ENCODE results near the gene GLIPR2. TPM values are rescaled to one million over a fixed set of nuclear protein-coding genes. Genes with fewer than 3 reads are reported as not detected.

GLIPR2 gene
- polyA plus RNA-seq, 1 donor (not counting 4 experiments of a cell fraction or from before 2014, with no cell fraction given), result 3.7 TPM

- H3K36me3 ChIP-seq (ENCODE audit: control insufficient read depth in 2 of 2, extremely low read depth in 1 of 2, insufficient read depth in 2 of 2, low read length in 2 of 2), result no peaks in the 10 kb centered on the region
- TF ChIP-seq EZH2 (IDR thresholded peaks at IDR 0.05; ENCODE audit: low read length), result peak; percentile 39
- no peak for TF ChIP-seq CTCF (optimal IDR thresholded peaks at IDR 0.05 in 1 of 3, IDR thresholded peaks at IDR 0.05 in 1 of 3, conservative IDR thresholded peaks at IDR 0.05 in 1 of 3; ENCODE audit: extremely low read depth in 1 of 3, insufficient read depth in 2 of 3, low read length in 3 of 3)
- H3K9ac ChIP-seq (ENCODE audit: control insufficient read depth, extremely low read depth, insufficient read depth, low read length), result peak overlapping the region; percentile 49
- H2AFZ ChIP-seq (ENCODE audit: control insufficient read depth, low read length), result peak overlapping the region; percentile 64
- no peaks in the 10 kb centered on the region for H3K9me3 ChIP-seq (ENCODE audit: control insufficient read depth, low read depth, low read length)
- H3K27ac ChIP-seq (ENCODE audit: control insufficient read depth, insufficient read depth, low read length), result no peak overlapping the region
- dilution Hi-C loops (cut with MboI; ENCODE audit: extremely low pct_ligation_motif_present, low sequenced_read_pairs), result no loop called here
- no peak for DNase-seq (ENCODE audit: low read depth, low spot score)
- peak overlapping the region; percentile 43 to 72 (median 67) for H3K4me3 ChIP-seq (ENCODE audit: control insufficient read depth in 2 of 3, extremely low read depth in 1 of 3, insufficient read depth in 2 of 3, low read depth in 1 of 3, low read length in 3 of 3)
- H3K4me1 ChIP-seq (ENCODE audit: control insufficient read depth, extremely low read depth, insufficient read depth, low read length), result peaks cover 10% of the 10 kb centered on the region
- FAIRE-seq, result no peak
- H3K9me1 ChIP-seq (ENCODE audit: control insufficient read depth, extremely low read depth, insufficient read depth, low read length), result no peaks in the 10 kb centered on the region
- peak overlapping the region; percentile 73 for H3K4me2 ChIP-seq (ENCODE audit: control insufficient read depth, extremely low read depth, insufficient read depth, low read depth, low read length)
- H3K79me2 ChIP-seq (ENCODE audit: control insufficient read depth, insufficient read depth, low read length), result no peaks in the 10 kb centered on the region
- H4K20me1 ChIP-seq (ENCODE audit: control insufficient read depth, extremely low read depth, insufficient read depth, low read length), result no peaks in the 10 kb centered on the region
- H3K27me3 ChIP-seq (ENCODE audit: control insufficient read depth, extremely low read depth, insufficient read depth, low read length), result peaks cover 25% of the 10 kb centered on the region
Observed at GRCh38 chr9:36136894-36137391, 410 bp downstream of the GLIPR2 start.

DNA sequence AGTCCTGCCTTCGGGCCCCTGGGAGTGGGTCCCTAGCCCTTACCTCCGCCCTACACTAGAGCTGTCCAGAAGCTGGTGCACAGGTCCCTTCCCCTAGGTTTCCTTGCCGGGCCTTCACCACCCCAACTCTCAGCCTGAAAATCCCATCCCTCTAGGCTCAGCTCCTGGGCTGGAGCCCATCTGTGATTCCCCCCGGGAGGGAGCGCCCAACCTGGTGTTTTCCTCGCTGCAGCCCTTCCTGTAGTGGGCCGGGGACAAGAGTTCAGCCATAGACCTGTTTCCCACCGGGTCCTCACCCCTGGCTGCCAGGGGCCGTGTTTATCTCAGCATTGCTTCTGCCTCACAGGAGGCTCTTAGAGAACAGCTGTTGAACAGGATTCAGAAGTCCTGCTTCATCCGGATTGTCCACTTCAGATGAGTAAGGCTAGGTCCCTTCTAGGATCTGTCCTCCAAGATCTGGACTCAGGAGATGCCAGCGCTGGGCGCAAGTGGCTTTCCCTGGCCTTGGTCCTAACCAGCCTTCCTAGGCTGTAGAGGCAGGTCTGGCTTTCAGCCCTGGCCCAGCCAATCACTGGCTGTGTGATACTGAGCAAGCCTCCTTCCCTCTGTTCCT is 965 bp downstream of the GLIPR2 start:
- no peaks in the 10 kb centered on the region for H3K9me1 ChIP-seq (ENCODE audit: control insufficient read depth, extremely low read depth, insufficient read depth, low read length)
- peak overlapping the region in 1 of 3 experiments; percentile 67 for H3K4me3 ChIP-seq (ENCODE audit: control insufficient read depth in 2 of 3, extremely low read depth in 1 of 3, insufficient read depth in 2 of 3, low read depth in 1 of 3, low read length in 3 of 3)
- dilution Hi-C loops (cut with MboI; ENCODE audit: extremely low pct_ligation_motif_present, low sequenced_read_pairs), result no loop called here
- FAIRE-seq (no peak), DNase-seq (ENCODE audit: low read depth, low spot score) (no peak)
- H3K4me2 ChIP-seq (ENCODE audit: control insufficient read depth, extremely low read depth, insufficient read depth, low read depth, low read length), result peak overlapping the region; percentile 73
- no peaks in the 10 kb centered on the region for H4K20me1 ChIP-seq (ENCODE audit: control insufficient read depth, extremely low read depth, insufficient read depth, low read length)
- no peak overlapping the region for H2AFZ ChIP-seq (ENCODE audit: control insufficient read depth, low read length)
- TF ChIP-seq CTCF (optimal IDR thresholded peaks at IDR 0.05 in 1 of 3, IDR thresholded peaks at IDR 0.05 in 1 of 3, conservative IDR thresholded peaks at IDR 0.05 in 1 of 3; ENCODE audit: extremely low read depth in 1 of 3, insufficient read depth in 2 of 3, low read length in 3 of 3) (no peak), EZH2 (IDR thresholded peaks at IDR 0.05; ENCODE audit: low read length) (no peak)
- no peak overlapping the region for H3K9ac ChIP-seq (ENCODE audit: control insufficient read depth, extremely low read depth, insufficient read depth, low read length)
- no peak overlapping the region for H3K27ac ChIP-seq (ENCODE audit: control insufficient read depth, insufficient read depth, low read length)
- no peaks in the 10 kb centered on the region for H3K9me3 ChIP-seq (ENCODE audit: control insufficient read depth, low read depth, low read length)
- no peaks in the 10 kb centered on the region for H3K36me3 ChIP-seq (ENCODE audit: control insufficient read depth in 2 of 2, extremely low read depth in 1 of 2, insufficient read depth in 2 of 2, low read length in 2 of 2)
- H3K27me3 ChIP-seq (ENCODE audit: control insufficient read depth, extremely low read depth, insufficient read depth, low read length), result peaks cover 25% of the 10 kb centered on the region
- peaks cover 5% of the 10 kb centered on the region for H3K4me1 ChIP-seq (ENCODE audit: control insufficient read depth, extremely low read depth, insufficient read depth, low read length)
- no peaks in the 10 kb centered on the region for H3K79me2 ChIP-seq (ENCODE audit: control insufficient read depth, insufficient read depth, low read length)

Measured in keratinocyte (primary cell).